ENCODE data around the gene NFIA. TPM values are rescaled to one million over a fixed set of nuclear protein-coding genes. Genes with fewer than 3 reads are reported as not detected.

Gene NFIA
- total and polyA plus RNA-seq, 9 of the 15 experiments (the other 6 are each of a cell fraction or from before 2014, with no cell fraction given), result 5.3 to 24.9 (median 9.8) TPM

DNA sequence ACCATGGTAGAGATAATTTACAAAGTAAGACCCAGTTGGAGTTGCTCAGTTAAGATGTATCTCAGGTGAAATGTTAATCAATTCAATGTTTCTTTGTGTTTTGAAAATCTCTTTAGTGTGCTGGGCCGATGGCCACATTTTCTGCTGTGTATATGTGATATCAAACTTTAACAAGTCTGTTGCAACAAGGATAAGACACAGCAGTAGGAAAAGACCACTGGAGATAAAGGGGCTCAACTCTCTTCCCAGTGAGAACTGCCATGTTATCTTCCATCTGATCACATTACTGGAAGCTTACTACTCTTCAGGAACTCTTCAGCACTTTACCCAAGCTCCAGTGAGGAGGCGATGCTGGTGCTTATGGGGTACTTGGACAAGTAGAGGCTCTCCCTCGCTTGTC, 227.7 kb downstream of the NFIA start (continued):
- TF ChIP-seq, protein P1, sequence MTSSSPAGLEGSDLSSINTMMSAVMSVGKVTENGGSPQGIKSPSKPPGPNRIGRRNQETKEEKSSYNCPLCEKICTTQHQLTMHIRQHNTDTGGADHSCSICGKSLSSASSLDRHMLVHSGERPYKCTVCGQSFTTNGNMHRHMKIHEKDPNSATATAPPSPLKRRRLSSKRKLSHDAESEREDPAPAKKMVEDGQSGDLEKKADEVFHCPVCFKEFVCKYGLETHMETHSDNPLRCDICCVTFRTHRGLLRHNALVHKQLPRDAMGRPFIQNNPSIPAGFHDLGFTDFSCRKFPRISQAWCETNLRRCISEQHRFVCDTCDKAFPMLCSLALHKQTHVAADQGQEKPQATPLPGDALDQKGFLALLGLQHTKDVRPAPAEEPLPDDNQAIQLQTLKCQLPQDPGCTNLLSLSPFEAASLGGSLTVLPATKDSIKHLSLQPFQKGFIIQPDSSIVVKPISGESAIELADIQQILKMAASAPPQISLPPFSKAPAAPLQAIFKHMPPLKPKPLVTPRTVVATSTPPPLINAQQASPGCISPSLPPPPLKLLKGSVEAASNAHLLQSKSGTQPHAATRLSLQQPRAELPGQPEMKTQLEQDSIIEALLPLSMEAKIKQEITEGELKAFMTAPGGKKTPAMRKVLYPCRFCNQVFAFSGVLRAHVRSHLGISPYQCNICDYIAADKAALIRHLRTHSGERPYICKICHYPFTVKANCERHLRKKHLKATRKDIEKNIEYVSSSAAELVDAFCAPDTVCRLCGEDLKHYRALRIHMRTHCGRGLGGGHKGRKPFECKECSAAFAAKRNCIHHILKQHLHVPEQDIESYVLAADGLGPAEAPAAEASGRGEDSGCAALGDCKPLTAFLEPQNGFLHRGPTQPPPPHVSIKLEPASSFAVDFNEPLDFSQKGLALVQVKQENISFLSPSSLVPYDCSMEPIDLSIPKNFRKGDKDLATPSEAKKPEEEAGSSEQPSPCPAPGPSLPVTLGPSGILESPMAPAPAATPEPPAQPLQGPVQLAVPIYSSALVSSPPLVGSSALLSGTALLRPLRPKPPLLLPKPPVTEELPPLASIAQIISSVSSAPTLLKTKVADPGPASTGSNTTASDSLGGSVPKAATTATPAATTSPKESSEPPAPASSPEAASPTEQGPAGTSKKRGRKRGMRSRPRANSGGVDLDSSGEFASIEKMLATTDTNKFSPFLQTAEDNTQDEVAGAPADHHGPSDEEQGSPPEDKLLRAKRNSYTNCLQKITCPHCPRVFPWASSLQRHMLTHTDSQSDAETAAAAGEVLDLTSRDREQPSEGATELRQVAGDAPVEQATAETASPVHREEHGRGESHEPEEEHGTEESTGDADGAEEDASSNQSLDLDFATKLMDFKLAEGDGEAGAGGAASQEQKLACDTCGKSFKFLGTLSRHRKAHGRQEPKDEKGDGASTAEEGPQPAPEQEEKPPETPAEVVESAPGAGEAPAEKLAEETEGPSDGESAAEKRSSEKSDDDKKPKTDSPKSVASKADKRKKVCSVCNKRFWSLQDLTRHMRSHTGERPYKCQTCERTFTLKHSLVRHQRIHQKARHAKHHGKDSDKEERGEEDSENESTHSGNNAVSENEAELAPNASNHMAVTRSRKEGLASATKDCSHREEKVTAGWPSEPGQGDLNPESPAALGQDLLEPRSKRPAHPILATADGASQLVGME (CRISPR knock-in tag; IDR thresholded peaks at IDR 0.05), result no peak
- TF ChIP-seq, protein P2, sequence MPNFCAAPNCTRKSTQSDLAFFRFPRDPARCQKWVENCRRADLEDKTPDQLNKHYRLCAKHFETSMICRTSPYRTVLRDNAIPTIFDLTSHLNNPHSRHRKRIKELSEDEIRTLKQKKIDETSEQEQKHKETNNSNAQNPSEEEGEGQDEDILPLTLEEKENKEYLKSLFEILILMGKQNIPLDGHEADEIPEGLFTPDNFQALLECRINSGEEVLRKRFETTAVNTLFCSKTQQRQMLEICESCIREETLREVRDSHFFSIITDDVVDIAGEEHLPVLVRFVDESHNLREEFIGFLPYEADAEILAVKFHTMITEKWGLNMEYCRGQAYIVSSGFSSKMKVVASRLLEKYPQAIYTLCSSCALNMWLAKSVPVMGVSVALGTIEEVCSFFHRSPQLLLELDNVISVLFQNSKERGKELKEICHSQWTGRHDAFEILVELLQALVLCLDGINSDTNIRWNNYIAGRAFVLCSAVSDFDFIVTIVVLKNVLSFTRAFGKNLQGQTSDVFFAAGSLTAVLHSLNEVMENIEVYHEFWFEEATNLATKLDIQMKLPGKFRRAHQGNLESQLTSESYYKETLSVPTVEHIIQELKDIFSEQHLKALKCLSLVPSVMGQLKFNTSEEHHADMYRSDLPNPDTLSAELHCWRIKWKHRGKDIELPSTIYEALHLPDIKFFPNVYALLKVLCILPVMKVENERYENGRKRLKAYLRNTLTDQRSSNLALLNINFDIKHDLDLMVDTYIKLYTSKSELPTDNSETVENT (CRISPR knock-in tag; IDR thresholded peaks at IDR 0.05), result no peak
- TF ChIP-seq THRAP3 (IDR thresholded peaks at IDR 0.05; ENCODE audit: borderline replicate concordance), result no peak
- TF ChIP-seq, protein P3, sequence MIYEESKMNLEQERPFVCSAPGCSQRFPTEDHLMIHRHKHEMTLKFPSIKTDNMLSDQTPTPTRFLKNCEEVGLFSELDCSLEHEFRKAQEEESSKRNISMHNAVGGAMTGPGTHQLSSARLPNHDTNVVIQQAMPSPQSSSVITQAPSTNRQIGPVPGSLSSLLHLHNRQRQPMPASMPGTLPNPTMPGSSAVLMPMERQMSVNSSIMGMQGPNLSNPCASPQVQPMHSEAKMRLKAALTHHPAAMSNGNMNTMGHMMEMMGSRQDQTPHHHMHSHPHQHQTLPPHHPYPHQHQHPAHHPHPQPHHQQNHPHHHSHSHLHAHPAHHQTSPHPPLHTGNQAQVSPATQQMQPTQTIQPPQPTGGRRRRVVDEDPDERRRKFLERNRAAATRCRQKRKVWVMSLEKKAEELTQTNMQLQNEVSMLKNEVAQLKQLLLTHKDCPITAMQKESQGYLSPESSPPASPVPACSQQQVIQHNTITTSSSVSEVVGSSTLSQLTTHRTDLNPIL (CRISPR knock-in tag; IDR thresholded peaks at IDR 0.05), result no peak
- TF ChIP-seq SMAD1 (IDR thresholded peaks at IDR 0.05; ENCODE audit: low read depth, low read length, partially characterized antibody), result no peak
- TF ChIP-seq NONO (IDR thresholded peaks at IDR 0.05; ENCODE audit: low read depth in 2 of 2, low read length in 1 of 2), result no peak
- TF ChIP-seq, protein P4, sequence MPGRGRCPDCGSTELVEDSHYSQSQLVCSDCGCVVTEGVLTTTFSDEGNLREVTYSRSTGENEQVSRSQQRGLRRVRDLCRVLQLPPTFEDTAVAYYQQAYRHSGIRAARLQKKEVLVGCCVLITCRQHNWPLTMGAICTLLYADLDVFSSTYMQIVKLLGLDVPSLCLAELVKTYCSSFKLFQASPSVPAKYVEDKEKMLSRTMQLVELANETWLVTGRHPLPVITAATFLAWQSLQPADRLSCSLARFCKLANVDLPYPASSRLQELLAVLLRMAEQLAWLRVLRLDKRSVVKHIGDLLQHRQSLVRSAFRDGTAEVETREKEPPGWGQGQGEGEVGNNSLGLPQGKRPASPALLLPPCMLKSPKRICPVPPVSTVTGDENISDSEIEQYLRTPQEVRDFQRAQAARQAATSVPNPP (IDR thresholded peaks at IDR 0.05; ENCODE audit: borderline replicate concordance, insufficient read depth, insufficient read length), result no peak
- TF ChIP-seq KLF1 (tag; IDR thresholded peaks at IDR 0.05), result no peak
- no peak for TF ChIP-seq TSC22D4 (tag; IDR thresholded peaks at IDR 0.05)
- TF ChIP-seq, protein P5, sequence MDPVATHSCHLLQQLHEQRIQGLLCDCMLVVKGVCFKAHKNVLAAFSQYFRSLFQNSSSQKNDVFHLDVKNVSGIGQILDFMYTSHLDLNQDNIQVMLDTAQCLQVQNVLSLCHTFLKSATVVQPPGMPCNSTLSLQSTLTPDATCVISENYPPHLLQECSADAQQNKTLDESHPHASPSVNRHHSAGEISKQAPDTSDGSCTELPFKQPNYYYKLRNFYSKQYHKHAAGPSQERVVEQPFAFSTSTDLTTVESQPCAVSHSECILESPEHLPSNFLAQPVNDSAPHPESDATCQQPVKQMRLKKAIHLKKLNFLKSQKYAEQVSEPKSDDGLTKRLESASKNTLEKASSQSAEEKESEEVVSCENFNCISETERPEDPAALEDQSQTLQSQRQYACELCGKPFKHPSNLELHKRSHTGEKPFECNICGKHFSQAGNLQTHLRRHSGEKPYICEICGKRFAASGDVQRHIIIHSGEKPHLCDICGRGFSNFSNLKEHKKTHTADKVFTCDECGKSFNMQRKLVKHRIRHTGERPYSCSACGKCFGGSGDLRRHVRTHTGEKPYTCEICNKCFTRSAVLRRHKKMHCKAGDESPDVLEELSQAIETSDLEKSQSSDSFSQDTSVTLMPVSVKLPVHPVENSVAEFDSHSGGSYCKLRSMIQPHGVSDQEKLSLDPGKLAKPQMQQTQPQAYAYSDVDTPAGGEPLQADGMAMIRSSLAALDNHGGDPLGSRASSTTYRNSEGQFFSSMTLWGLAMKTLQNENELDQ (CRISPR knock-in tag; IDR thresholded peaks at IDR 0.05; ENCODE audit: borderline replicate concordance), result no peak
- TF ChIP-seq SP1 (CRISPR knock-in tag; IDR thresholded peaks at IDR 0.05), result no peak
- 0 out of 4 replicates have a peak, but pooled peaks of 1 of the 2 experiments have one; percentile 28 for TF ChIP-seq TRIM24 (IDR thresholded peaks at IDR 0.05)
- TF ChIP-seq BHLHE40 (IDR thresholded peaks at IDR 0.05; ENCODE audit: low read length), result no peak
- TF ChIP-seq NCOR1 (IDR thresholded peaks at IDR 0.05), result peak; percentile 51; the same call in 1 of the 2 replicates
- TF ChIP-seq KAT8 (IDR thresholded peaks at IDR 0.05; ENCODE audit: low read depth), result no peak
